ENCODE measurements around the gene CALCR.
"Not testable (repeated sequence)": the region's sequence is repeated elsewhere in the genome, so short reads cannot be mapped to it uniquely, and the experiment has no call there.

CALCR gene

GRCh38 chr7:93509303-93509702, 65.2 kb downstream of the CALCR start:
- TF ChIP-seq CTCF (IDR thresholded peaks at IDR 0.05; ENCODE audit: extremely low read depth, insufficient read depth, missing control alignments): no peak
- in situ Hi-C loops (cut with MboI; ENCODE audit: low pct_unique_long_range_greater_than_20kb, low sequenced_read_pairs, unreplicated experiment): no loop called here
- DNase-seq (ENCODE audit: low spot score): no peak

- DNase-seq (ENCODE audit: low spot score): no peak
- TF ChIP-seq CTCF (IDR thresholded peaks at IDR 0.05; ENCODE audit: extremely low read depth, insufficient read depth, missing control alignments): no peak
- in situ Hi-C loops (cut with MboI; ENCODE audit: low pct_unique_long_range_greater_than_20kb, low sequenced_read_pairs, unreplicated experiment): no loop called here
Measured at GRCh38 chr7:93503088-93503487, 71.4 kb downstream of the CALCR start.

GRCh38 chr7:93491860-93492259, 82.7 kb downstream of the CALCR start:
- in situ Hi-C loops (cut with MboI; ENCODE audit: low pct_unique_long_range_greater_than_20kb, low sequenced_read_pairs, unreplicated experiment); DNase-seq (ENCODE audit: low spot score): not testable (repeated sequence)

- in situ Hi-C loops (cut with MboI; ENCODE audit: low pct_unique_long_range_greater_than_20kb, low sequenced_read_pairs, unreplicated experiment): no loop called here
- DNase-seq (ENCODE audit: low spot score): no peak
- no peak for TF ChIP-seq CTCF (IDR thresholded peaks at IDR 0.05; ENCODE audit: extremely low read depth, insufficient read depth, missing control alignments)
Measured at GRCh38 chr7:93476491-93477344, 97.8 kb downstream of the CALCR start.

- DNase-seq (ENCODE audit: low spot score): no peak
- TF ChIP-seq CTCF (IDR thresholded peaks at IDR 0.05; ENCODE audit: extremely low read depth, insufficient read depth, missing control alignments): no peak
- in situ Hi-C loops (cut with MboI; ENCODE audit: low pct_unique_long_range_greater_than_20kb, low sequenced_read_pairs, unreplicated experiment): no loop called here
Measured at GRCh38 chr7:93475811-93476210, 98.7 kb downstream of the CALCR start.

- DNase-seq (ENCODE audit: low spot score): no peak
- no peak for TF ChIP-seq CTCF (IDR thresholded peaks at IDR 0.05; ENCODE audit: extremely low read depth, insufficient read depth, missing control alignments)
- in situ Hi-C loops (cut with MboI; ENCODE audit: low pct_unique_long_range_greater_than_20kb, low sequenced_read_pairs, unreplicated experiment): no loop called here
Measured at GRCh38 chr7:93471456-93471855, 103.1 kb downstream of the CALCR start.

- DNase-seq (ENCODE audit: low spot score): no peak
- TF ChIP-seq CTCF (IDR thresholded peaks at IDR 0.05; ENCODE audit: extremely low read depth, insufficient read depth, missing control alignments): no peak
- in situ Hi-C loops (cut with MboI; ENCODE audit: low pct_unique_long_range_greater_than_20kb, low sequenced_read_pairs, unreplicated experiment): no loop called here
Measured at GRCh38 chr7:93463764-93464163, 110.8 kb downstream of the CALCR start.
